SK-N-SH (cell line): Measurements from ENCODE around the gene MNT.

Experiments used
- CTCF ChIP-seq: fragments of 200-600 bp; sonication (generic); IDR thresholded peaks from 2 replicates; pipeline ENCODE4 v1.6.1; 2017; ENCODE audit warnings: antibody characterized with exemption, mild to moderate bottlenecking, moderate library complexity
- EP300 ChIP-seq, 2 experiments: IDR thresholded peaks; 2 replicates each; pipeline versions ENCODE4 v1.4.0 to v1.6.1; 2012; ENCODE audit warnings: borderline replicate concordance in 1 of 2, low read depth in 1 of 2, low read length in 1 of 2
- GABPA ChIP-seq: IDR thresholded peaks from 2 replicates; pipeline ENCODE4 v1.4.0; 2012; ENCODE audit warnings: low read depth, mild to moderate bottlenecking
- NFIC ChIP-seq: IDR thresholded peaks from 2 replicates; pipeline ENCODE4 v1.4.0; 2012; ENCODE audit warnings: borderline replicate concordance
- POLR2AphosphoS5 ChIP-seq: IDR thresholded peaks from 2 replicates; pipeline ENCODE4 v1.6.1; 2012; ENCODE audit warnings: low read depth, low read length
- REST ChIP-seq: IDR thresholded peaks from 2 replicates; pipeline ENCODE4 v1.6.1; 2012; ENCODE audit warnings: mild to moderate bottlenecking, low read depth, low read length, moderate library complexity
- TAF1 ChIP-seq: IDR thresholded peaks from 2 replicates; pipeline ENCODE4 v1.6.1; 2012; ENCODE audit warnings: low read depth, mild to moderate bottlenecking, low read length, moderate library complexity, borderline replicate concordance

DNA sequence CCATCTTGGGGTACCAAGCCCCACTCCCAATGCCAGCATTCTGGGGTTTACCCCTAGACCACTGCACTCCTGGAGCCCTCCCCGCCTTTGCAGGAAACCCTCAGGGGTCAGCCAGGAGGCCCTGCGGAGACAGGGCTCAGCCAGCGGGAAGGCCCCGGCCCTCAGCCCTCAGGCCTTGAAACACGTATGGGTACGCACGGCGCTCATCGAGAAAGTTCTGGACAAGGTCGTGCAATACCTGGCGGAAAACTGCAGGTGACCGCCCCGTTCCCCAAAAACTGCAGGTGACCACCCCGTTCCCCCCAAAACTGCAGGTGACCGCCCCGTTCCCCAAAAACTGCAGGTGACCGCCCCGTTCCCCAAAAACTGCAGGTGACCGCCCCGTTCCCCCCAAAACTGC lies 38.8 kb downstream of the MNT start:
- TF ChIP-seq CTCF = no peak
- no peak for TF ChIP-seq REST
- no peak for TF ChIP-seq EP300 (IDR thresholded peaks at IDR 0.05; ENCODE audit: borderline replicate concordance in 1 of 2, low read depth in 1 of 2, low read length in 1 of 2)
- TF ChIP-seq GABPA = no peak
- TF ChIP-seq POLR2AphosphoS5 = no peak
- no peak for TF ChIP-seq TAF1
- TF ChIP-seq NFIC = no peak
